HL-60 (cell line): ENCODE results near the gene RAI1.

ENCODE experiments used
- CTCF ChIP-seq: IDR thresholded peaks from one replicate; pipeline ENCODE4 v1.5.1; 2011; ENCODE audit warnings: low read length, control low read depth, inconsistent platforms; ENCODE audit not compliant: insufficient read depth
- GABPA ChIP-seq: IDR thresholded peaks from 2 replicates; pipeline ENCODE4 v1.6.1; 2012; ENCODE audit warnings: low read depth
- POLR2AphosphoS5 ChIP-seq: IDR thresholded peaks from 2 replicates; pipeline ENCODE4 v1.6.1; 2012; ENCODE audit warnings: low read depth
- SPI1 ChIP-seq: IDR thresholded peaks from 2 replicates; pipeline ENCODE4 v1.6.1; 2012; ENCODE audit warnings: low read depth, mild to moderate bottlenecking, borderline replicate concordance

GRCh38 chr17:17755715-17756114 is 74.5 kb downstream of the RAI1 start:
- TF ChIP-seq GABPA (no peak), POLR2AphosphoS5 (no peak), CTCF (no peak), SPI1 (no peak)
